Endodermal cell (in vitro differentiated cells): ENCODE data around the gene CAPZB. TPM values are rescaled to one million over a fixed set of nuclear protein-coding genes. Genes with fewer than 3 reads are reported as not detected.

Source experiments
- DNase-seq: peaks from one replicate; pipeline ENCODE4 v3.0.0-alpha.2; 2017
- H3K27ac ChIP-seq: 2 replicates; pipeline ENCODE4 v1.5.1; 2013; ENCODE audit warnings: mild to moderate bottlenecking, low read depth, low read length, moderate library complexity
- H3K27me3 ChIP-seq: 2 replicates; pipeline ENCODE4 v1.6.1; 2013; ENCODE audit warnings: mild to moderate bottlenecking, low read length, moderate library complexity; ENCODE audit not compliant: insufficient read depth, control insufficient read depth, poor library complexity, severe bottlenecking
- H3K36me3 ChIP-seq: 2 replicates; pipeline ENCODE4 v1.7.0; 2013; ENCODE audit warnings: mild to moderate bottlenecking, low read length, moderate library complexity; ENCODE audit not compliant: control insufficient read depth, insufficient read depth
- H3K4me1 ChIP-seq: one replicate; pipeline ENCODE4 v1.7.0; 2013; ENCODE audit warnings: low read length; ENCODE audit not compliant: control insufficient read depth, insufficient read depth
- H3K4me3 ChIP-seq: 2 replicates; pipeline ENCODE4 v1.5.1; 2013; ENCODE audit warnings: mild to moderate bottlenecking, low read length, moderate library complexity
- H3K9ac ChIP-seq: 2 replicates; pipeline ENCODE4 v1.6.1; 2013; ENCODE audit warnings: mild to moderate bottlenecking, low read length, moderate library complexity; ENCODE audit not compliant: poor library complexity, severe bottlenecking; ENCODE audit errors: extremely low read depth
- H3K9me3 ChIP-seq: 2 replicates; pipeline ENCODE4 v1.6.1; 2013; ENCODE audit warnings: mild to moderate bottlenecking, low read length, moderate library complexity; ENCODE audit not compliant: control insufficient read depth
- H3K27ac Mint-ChIP-seq: 2 replicates; pipeline ENCODE4 v1.8.0; 2020; ENCODE audit warnings: mixed read lengths
- H3K27me3 Mint-ChIP-seq: 2 replicates; pipeline ENCODE4 v1.8.0; 2021; ENCODE audit warnings: mild to moderate bottlenecking, mixed read lengths; ENCODE audit not compliant: insufficient read depth
- H3K36me3 Mint-ChIP-seq: 2 replicates; pipeline ENCODE4 v1.8.0; 2020; ENCODE audit warnings: low read depth, mixed read lengths
- H3K4me1 Mint-ChIP-seq: 2 replicates; pipeline ENCODE4 v1.8.0; 2020; ENCODE audit warnings: mixed read lengths
- H3K4me3 Mint-ChIP-seq: 2 replicates; pipeline ENCODE4 v1.8.0; 2020; ENCODE audit warnings: mild to moderate bottlenecking, moderate library complexity, mixed read lengths
- H3K9me3 Mint-ChIP-seq: 2 replicates; pipeline ENCODE4 v1.8.0; 2020; ENCODE audit warnings: mild to moderate bottlenecking, mixed read lengths
- WGBS, 2 experiments: methylation state at CpG; one replicate each; pipeline versions ENCODE4 v1.1.5 to v1.1.7; 2013; ENCODE audit warnings: missing lambda C conversion rate in 2 of 2, mixed read lengths in 1 of 2; ENCODE audit not compliant: insufficient coverage in 1 of 2, insufficient read length in 1 of 2; 5-methylcytosine and 5-hydroxymethylcytosine counted together
- total RNA-seq, 2 donors: library from RNA; stranded (reverse); fragmentation: NEBNext Ultra II Directional in 1 of 2; extraction: Animal tissue kit (Norgen Biotek cat#: 25700) in 1 of 2; gene quantifications; 2 replicates in 1 of 2; 3 replicates in 1 of 2; pipeline ENCODE4 v1.2.1, GENCODE V29; 2021
- TF ChIP-seq, protein P1 (sequence below): fragments of 200-600 bp; sonication (generic); conservative IDR thresholded peaks from 2 replicates; pipeline ENCODE4 v1.5.0; 2021; ENCODE audit warnings: antibody characterized with exemption, mild to moderate bottlenecking

CAPZB gene
- total RNA-seq, 2 donors from 2014 or later = 334 to 362 TPM

DNA sequence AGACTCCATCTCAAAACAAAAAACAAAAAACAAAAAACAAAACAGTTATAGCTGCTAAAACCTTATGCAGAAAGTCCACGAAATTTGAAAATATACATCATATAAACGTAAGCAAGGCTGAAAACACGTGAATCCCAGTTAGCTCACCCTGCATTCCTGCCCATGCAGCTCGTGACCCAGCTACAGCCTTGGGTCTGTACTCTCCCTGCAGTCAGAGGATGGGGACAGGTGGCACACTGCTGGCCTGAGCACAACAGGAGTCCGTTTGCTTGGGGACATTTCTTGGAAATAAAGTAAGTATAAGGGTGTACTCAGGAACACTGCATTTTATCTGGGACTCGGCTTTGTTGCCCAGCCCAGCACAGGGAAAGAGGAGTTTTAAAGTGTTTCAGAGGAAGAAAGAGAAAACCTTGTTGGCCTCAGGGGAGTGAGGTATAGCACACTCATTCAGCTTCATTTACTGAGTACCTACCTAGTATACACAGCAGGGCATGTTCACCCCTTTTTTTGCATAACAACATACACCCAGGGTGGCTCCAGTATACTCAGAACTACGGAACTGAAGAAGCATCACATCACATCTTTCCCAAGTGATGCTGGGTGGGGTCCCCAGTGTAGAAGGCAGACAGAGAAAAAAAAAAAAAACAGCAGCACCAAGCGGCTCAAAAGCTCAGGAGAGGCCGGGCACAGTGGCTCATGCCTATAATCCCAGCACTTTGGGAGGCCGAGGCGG lies 44.1 kb downstream of the CAPZB start:
- no peaks in the 10 kb centered on the region for H3K27me3 Mint-ChIP-seq
- H3K4me1 Mint-ChIP-seq = peaks cover 17% of the 10 kb centered on the region
- no peak overlapping the region for H3K27ac Mint-ChIP-seq
- H3K9me3 Mint-ChIP-seq = no peaks in the 10 kb centered on the region
- H3K9me3 ChIP-seq = no peaks in the 10 kb centered on the region
- H3K36me3 ChIP-seq = peaks cover 28% of the 10 kb centered on the region
- H3K36me3 Mint-ChIP-seq = peaks cover 12% of the 10 kb centered on the region
- no peak overlapping the region for H3K4me3 ChIP-seq
- H3K27ac ChIP-seq = no peak overlapping the region
- no peak overlapping the region for H3K4me3 Mint-ChIP-seq
- DNase-seq = no peak
- H3K9ac ChIP-seq = no peak overlapping the region
- TF ChIP-seq, protein P1, sequence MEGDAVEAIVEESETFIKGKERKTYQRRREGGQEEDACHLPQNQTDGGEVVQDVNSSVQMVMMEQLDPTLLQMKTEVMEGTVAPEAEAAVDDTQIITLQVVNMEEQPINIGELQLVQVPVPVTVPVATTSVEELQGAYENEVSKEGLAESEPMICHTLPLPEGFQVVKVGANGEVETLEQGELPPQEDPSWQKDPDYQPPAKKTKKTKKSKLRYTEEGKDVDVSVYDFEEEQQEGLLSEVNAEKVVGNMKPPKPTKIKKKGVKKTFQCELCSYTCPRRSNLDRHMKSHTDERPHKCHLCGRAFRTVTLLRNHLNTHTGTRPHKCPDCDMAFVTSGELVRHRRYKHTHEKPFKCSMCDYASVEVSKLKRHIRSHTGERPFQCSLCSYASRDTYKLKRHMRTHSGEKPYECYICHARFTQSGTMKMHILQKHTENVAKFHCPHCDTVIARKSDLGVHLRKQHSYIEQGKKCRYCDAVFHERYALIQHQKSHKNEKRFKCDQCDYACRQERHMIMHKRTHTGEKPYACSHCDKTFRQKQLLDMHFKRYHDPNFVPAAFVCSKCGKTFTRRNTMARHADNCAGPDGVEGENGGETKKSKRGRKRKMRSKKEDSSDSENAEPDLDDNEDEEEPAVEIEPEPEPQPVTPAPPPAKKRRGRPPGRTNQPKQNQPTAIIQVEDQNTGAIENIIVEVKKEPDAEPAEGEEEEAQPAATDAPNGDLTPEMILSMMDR = no peak
- no peaks in the 10 kb centered on the region for H3K27me3 ChIP-seq
- WGBS, 2 experiments = 89 to 94% methylated on average over 6 to 11 of the region's 11 CpGs
- no peaks in the 10 kb centered on the region for H3K4me1 ChIP-seq

DNA sequence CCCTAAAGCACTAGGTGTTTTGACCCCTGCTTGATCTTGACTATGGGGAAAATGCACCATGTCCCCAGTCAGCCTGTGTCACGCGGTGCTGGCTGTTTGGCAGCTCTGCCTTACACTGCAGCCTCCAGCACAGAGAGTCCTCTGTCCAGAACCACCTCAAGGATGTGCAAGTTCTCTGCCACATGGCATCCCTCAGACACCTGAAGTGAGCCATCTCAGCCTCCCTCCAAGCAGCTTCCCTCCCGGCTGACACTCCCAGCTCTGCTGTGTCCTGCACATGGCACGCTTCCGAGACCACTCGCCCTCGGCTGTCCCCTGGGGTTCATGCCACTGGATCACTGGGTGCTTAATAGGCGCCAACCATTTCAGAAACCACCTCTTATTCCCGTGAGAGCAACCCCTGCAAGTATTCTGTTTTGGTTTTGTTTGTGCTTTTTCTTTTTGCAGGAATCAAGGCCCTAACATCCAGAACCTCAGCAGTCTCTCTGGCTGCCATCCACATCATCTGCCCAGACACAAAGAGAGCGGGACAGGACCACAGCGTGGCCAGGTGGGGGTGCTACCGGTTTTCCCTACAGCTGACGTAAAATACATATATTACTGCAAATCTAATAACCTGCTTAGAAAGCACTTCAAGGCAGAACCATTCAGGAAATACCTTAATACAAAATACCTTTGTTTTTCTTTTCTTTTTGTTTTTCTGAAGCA lies 45.7 kb downstream of the CAPZB start:
- Histone ChIP-seq H3K4me3 (no peak overlapping the region), H3K27ac (no peak overlapping the region), H3K9me3 (no peaks in the 10 kb centered on the region), H3K36me3 (peaks cover 33% of the 10 kb centered on the region), H3K27me3 (no peaks in the 10 kb centered on the region), H3K4me1 (no peaks in the 10 kb centered on the region), H3K9ac (no peak overlapping the region)
- Mint-ChIP-seq H3K27me3 (no peaks in the 10 kb centered on the region), H3K27ac (peak overlapping the region; percentile 64), H3K4me3 (no peak overlapping the region), H3K36me3 (peaks cover 15% of the 10 kb centered on the region), H3K4me1 (peaks cover 8% of the 10 kb centered on the region), H3K9me3 (no peaks in the 10 kb centered on the region)
- DNase-seq = peak; percentile 79
- TF ChIP-seq, protein P1 = peak; percentile 70
- WGBS, 2 experiments = 90 to 91% methylated on average over 10 to 13 of the region's 13 CpGs

DNA sequence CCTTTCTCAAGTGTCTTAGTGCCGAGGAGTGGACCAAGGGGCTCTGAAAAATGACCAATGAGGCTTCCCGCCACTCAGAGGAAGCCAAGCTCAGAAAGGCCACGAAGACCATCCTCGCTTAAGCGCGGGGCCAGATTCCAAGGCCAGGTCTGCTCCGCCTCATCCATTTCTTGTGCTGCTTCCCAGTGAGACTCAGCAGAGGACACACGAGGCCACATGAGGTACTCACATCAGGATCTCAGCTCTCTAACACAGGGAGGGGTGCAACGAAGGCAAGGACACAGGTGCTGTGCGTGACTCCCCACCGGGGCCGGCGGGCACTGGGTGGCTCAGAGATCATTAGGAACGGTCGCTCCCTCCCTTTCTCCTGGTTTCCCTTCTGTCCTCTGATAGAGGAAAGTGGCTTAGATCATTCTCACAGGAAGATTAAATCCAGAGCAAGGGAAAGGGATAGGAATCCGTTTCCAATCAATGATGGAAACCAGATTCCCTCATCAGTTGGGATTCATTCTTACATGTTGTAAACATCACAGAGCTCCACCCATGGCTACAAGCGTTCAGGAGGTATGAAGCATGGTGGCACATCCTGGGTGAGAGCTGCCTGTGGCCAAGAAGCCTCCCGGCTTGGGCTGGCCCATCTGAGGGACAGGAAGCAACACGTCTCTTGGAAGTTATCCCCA lies 46.7 kb downstream of the CAPZB start:
- peak overlapping the region; percentile 55 for H3K27ac Mint-ChIP-seq
- no peaks in the 10 kb centered on the region for H3K9me3 ChIP-seq
- no peaks in the 10 kb centered on the region for H3K27me3 ChIP-seq
- H3K9ac ChIP-seq = no peak overlapping the region
- H3K36me3 ChIP-seq = peaks cover 33% of the 10 kb centered on the region
- no peak for DNase-seq
- no peaks in the 10 kb centered on the region for H3K27me3 Mint-ChIP-seq
- H3K9me3 Mint-ChIP-seq = no peaks in the 10 kb centered on the region
- H3K27ac ChIP-seq = no peak overlapping the region
- H3K4me3 Mint-ChIP-seq = no peak overlapping the region
- TF ChIP-seq, protein P1 = no peak
- no peak overlapping the region for H3K4me3 ChIP-seq
- whole genome bisulfite sequencing, 2 experiments = 89 to 90% methylated on average over 9 to 19 of the region's 19 CpGs
- H3K4me1 Mint-ChIP-seq = peaks cover 8% of the 10 kb centered on the region
- H3K36me3 Mint-ChIP-seq = peaks cover 13% of the 10 kb centered on the region
- H3K4me1 ChIP-seq = no peaks in the 10 kb centered on the region
